HG02970 (cell line): ENCODE data around the gene CHST13.

ENCODE experiments used
- ATAC-seq: cut with Tn5 transposase; IDR thresholded peaks from one replicate; pipeline ENCODE4 v1.9.1; 2021; ENCODE audit warnings: mild to moderate bottlenecking, moderate library complexity, moderate number of reproducible peaks; ENCODE audit not compliant: unreplicated experiment, low FRiP score

The CHST13 gene

DNA sequence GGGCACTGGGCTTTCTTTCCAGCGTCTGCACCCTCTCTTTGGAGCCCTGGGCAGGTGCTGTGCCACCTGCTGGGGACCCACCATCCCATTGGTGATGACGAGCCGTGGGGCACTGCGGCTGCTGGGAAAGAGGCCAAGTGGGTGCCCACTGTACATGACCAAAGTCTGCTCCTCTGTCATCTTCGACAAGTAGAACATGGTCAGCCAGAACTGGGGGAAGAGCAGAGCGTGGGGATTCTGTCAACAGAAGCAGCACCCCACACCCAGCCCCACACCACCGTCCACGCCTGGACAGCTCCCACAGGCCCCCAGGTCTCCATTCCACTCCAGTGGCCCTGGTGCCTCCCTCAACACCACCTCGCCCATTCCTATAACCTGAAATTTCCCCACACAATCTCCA lies 16.1 kb upstream of the CHST13 start:
- ATAC-seq, result no peak

DNA sequence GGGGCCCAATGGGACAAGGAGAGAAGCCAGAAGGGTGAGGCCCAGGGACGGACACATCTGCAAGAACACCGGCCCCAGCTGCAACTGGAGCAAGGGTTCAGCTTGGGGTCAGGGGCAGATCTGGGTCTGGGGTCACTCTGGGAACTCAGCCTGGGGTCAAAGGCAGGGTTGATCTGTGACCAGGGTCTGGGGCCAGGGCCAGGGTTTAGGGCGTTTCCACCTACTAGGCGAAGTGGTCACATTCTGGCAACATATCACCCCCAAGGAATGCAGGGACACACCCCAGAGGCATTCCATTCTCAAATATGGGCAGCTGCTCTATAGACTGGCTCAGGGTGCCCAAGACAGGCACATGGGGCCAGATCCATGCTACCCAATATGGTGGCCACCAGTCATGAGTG lies 15.4 kb upstream of the CHST13 start:
- ATAC-seq, result no peak

DNA sequence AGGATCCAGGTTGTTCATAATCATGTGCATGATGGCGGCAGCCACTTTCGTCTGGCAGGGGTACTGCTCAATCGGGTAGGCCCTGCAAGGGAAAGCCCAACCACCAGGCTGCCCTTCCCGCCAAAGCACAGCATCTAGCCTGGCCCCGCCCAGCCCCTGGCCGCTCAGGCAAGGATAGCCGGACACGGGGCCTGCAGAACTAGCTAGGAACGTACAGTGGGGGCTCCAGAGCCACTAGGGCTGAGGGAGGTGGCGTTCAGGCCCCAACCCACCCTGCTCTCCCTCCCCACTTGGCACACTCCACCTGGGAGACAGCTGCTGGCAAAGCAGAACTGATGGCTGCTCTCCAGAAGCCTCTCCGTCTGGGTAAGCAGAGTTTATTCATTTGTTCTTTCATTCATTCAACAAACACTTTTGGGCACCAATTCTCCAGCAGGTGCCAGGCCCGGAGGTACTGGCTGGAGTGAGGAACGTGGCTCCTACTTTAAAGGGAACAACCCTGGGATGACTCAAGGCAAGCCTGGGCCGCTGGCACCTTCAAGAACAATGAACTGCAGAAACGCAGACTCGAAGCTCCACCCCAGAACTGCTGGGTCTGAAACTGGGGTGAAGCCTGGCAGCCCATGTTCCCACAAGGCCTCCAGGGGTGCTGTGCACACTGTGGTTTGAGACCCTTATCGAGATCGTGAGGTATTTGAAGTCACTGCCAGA lies 14.2 kb upstream of the CHST13 start:
- no peak for ATAC-seq

DNA sequence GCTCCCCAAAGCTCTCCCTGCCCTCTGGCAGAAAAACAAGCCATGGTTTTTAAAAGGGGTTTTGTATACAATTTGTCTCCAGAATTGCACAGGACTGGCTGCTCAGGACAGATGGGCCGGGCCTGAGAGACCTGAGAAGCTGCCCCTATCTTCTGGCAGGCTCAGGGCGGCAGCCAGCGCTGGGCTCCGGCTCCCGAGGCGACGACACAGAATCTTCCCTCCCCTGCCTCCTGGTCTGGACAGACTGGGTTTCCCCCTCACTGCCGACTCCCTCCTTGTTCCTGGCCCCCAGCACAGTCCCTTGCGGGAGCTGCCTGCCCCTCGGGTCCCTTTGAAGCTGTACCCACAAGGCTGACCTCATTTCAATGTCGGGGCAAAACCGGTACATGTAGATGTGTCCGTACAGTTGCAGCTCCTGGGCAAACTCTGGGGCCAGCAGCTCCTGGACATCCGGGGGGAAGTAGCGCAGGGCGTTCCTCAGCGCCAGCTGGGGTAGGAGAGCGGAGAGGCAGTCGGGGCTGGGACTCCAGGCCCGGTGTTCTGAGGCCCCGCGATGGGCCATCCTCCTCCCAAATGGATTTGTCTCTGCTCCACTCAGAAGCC lies 13.5 kb upstream of the CHST13 start:
- ATAC-seq, result no peak

DNA sequence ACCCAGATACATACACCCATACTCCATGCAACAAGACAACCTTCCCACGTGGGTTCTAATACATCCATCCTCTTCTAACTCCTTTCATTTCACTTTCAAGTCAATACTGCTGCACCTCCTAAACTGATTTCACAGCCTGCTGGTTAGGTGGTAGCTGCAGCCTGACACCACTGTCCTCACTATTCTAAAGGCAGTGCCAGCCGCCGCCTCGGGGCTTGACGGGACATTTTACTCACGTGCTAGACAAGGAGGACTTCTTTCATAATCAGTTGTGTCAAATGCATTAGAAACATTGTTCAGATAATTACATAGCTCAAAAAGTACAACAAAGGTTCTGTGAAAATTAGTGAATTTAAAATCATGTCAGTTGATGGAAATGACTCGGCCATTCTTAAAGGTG lies 12.7 kb upstream of the CHST13 start:
- ATAC-seq, result no peak

DNA sequence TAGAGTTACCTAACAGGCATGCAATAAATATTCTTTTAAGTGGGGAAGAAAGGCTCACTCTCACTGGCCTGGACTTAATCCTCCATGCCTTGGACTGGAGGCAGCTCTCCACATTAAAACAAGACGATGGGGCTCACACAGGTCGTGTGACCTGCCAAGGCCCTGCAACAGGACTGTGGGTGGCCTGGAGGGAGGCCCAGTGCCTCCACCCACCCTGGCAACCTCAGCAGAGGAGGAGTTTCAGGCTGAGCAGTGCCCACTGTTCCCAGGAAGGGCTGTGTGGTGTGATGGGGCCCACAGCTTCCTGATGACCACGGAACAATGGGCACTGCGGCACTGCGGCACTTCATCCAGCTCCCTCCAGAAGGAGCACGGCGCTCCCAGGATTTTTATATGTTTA lies 11.9 kb upstream of the CHST13 start:
- no peak for ATAC-seq

DNA sequence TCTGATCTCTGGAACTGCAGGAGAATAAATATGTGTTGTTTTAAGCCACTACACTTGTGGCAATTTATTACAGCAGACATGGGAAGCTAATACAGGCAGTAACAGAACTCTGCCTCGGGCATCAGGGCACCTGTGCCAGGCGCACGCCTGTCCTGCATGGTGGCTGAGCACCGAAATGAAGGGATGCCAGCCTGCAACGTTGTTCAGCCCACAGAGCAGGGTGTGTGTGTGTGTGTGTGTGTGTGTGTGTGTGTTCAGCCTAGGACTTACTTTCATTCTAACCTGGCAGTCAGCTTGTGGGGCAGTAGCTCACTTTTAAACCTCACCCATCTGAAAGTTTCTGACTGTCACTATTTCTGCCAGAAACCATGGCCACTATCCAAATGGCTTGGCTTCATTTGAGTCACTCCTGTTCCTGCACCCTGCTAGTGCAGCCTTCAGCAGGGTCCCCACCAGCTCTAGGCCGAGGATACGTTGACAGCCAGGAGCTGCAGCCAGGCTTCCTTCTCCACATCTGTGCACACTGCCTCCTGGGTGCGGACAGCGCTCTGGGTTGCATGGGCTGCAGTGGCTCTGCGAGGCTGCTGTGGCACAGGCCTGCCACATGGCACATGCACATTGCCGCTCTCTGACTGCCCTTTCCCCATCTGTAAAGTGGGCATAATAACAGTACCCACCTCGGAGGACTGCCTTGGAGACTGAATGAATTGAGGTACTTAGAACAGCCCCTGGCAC lies 10.9 kb upstream of the CHST13 start:
- no peak for ATAC-seq

DNA sequence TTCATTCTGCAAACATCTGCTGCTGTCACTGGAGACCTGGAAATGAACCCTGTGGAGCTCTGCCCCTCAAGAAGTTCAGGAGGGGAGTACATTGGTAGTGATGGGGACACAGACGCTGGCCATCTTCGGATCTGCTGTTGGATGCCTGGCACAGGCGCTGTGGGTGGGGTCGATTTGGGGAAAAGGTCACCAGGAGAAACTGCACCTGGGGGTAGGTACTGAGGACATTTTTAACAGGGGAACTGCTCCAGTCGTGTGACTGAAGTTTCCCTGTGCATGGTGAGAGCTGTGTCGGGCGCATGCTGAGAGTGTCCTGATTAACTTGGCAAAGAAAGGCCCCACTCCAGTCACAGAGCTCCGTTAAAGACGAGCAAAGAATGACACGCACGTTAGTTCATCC lies 9.8 kb upstream of the CHST13 start:
- no peak for ATAC-seq

DNA sequence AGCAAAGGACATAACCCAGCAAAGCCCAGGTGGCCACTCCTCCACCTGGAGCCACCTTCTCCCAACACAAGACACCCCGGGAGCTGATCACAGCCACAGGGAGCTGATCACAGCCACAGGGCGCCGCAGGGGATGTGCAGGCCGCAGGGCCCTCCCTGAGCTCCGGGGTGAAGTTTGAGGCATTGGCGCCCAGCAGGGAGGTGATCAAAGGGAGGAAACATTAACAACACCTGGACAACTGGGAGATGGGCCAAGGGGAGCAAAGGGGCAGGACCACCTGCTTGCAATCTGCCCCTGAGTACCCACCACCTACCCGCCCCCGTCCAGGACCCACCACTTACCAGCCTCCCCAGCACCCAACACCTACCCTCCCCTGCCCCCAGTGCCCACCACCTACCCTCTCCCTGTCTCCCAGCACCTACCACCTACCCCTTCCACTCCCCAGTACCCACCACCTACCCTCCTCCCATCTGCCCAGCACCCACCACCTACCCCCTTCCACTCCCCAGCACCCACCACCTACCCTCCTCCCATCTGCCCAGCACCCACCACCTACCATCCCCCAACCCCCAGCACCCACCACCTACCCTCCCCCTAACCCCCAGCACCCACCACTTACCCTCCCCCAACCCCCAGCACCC lies 8.8 kb upstream of the CHST13 start:
- no peak for ATAC-seq

DNA sequence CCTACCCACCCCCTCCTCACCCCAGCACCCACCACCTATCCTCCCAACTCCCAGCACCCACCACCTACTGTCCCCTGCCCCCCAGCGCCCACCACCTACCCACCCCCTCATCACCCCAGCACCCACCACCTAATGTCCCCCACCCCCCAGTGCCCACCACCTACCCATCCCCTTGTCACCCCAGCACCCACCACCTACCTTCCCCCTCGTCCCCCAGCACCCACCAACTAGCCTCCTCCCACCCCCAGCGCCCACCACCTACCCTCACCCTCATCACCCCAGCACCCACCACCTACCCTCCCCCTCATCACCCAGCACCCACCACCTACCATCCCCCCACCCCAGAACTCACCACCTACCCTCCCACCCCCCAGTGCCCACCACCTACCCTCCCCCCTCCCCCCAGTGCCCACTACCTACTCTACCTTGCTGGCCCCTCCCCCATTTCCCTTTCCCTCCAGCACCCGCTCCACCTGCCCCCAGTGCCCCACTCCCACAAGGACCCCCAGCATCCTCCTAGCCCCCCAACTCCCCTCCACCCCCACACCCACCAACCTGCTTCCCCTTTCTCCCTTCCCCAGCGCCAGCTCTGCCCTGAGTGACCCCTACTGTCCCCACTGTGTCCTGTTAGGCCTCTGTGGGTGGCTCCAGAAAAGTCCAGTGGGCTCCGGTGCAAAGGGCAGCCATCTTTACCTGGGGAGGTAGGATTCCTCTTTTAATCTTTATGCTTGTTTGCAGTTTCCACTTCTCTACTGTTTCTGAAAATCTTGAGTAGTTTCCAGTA lies 7.6 kb upstream of the CHST13 start:
- ATAC-seq, result no peak

DNA sequence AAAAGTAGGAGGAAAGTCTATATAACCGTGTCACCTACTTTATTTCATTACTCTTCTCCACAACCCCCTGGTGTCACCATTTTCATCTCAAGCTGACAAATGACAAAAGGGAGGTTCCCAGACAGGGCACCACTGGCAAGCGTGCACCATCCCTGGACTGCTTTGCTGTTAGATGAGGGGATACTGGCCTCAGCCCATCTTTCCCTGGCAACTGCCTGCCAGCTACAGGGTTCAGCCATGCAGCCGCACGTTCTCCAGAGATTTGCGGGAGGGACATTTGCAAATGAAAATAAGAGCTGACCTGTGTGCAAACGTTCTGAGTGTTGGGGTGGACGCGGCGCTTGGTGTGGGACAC lies 7.0 kb upstream of the CHST13 start:
- ATAC-seq, result no peak

DNA sequence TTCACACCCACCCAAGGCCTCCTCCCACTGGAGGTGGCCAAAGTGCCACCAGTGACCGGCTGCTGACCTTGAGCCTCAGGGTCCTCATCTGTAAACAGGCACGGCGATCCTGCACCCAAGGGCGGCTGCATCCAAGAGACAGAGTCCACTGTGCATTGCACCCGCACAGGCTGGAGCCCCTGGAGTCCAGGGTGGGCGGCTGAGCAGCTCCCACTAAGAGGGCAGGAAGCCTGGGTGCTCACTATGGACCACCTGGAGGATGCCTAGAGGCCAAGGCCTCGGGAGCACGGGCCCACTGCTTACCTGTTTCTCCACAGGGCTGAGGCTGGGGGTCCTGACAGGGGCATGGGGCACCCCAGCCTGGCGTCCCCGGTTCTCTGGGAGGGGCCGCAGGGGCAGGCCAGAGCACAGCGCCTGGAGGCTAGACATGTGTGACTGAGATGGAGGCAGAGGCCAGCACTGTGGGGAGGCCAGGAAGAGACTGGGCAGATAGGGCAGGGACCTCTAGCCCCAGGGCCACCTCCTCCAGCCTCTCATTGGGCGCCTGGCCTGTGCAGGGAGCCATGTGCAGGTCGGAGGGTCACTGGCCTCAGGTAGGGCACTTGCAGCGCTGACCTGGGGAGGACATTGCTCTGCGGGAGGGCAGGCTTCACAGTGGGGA lies 6.5 kb upstream of the CHST13 start, which contains the start of gene UROC1:
Gene UROC1 (minus strand): TSS at position 483 of the 661 bp plus-strand sequence. CDS start 54 bp downstream, at position 429.
- ATAC-seq, result no peak

DNA sequence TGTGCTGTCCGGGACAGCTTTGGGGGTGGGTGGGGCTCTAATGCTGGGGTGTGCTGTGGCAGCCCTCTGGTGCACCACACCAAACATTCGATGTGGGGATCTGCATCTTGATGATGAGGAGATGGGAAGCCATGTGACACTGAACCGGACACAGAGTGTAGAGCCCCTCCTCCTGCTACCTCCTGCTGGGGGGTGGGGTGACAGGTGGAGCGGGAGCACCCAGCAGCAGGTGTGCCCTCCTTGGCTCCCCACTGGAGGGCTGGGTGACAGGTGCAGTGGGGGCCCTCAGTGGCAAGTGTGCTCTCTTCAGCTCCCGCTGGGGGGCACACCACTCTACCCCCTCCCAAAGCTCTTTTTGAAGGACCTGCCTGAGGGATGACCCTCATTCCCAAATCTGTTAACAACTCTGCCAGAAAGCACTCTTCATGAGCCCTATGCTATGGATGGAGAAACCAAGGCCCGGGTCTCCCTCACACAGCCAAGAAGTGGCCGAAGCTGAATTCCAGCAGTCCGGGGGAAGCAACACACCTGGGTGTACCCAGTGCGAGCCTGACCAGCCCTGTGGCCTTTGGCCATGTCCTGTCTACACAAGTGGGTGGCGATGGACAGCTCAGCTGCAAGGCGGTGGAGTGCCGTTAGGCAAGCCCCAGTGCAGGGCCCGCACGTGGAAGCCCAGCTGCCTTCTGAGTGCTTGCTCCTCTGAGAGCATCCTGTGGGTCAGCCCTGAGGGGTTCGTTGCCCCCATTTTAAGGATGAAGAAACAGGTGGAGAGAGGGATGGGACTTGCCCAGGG lies 5.8 kb upstream of the CHST13 start:
- ATAC-seq, result no peak

DNA sequence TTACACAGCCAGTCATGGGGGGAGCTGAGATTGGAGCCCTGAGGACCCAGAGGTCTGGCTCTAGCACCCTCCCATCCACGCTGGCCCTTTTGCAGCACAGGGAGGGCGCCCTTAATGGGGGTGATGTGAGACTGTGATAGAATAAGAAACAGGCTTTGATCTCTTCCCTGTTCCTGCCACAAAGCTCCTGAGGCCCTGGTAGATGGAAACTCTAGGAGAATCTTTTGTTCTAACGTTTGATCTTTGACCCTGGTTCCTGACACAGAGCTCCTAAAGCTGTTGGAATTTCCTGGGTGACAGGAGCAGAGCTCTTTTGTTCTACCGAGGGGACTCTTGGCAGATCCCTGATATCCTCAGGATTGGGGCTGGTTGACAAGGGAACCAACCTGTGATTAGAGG lies 5.2 kb upstream of the CHST13 start:
- ATAC-seq, result no peak

DNA sequence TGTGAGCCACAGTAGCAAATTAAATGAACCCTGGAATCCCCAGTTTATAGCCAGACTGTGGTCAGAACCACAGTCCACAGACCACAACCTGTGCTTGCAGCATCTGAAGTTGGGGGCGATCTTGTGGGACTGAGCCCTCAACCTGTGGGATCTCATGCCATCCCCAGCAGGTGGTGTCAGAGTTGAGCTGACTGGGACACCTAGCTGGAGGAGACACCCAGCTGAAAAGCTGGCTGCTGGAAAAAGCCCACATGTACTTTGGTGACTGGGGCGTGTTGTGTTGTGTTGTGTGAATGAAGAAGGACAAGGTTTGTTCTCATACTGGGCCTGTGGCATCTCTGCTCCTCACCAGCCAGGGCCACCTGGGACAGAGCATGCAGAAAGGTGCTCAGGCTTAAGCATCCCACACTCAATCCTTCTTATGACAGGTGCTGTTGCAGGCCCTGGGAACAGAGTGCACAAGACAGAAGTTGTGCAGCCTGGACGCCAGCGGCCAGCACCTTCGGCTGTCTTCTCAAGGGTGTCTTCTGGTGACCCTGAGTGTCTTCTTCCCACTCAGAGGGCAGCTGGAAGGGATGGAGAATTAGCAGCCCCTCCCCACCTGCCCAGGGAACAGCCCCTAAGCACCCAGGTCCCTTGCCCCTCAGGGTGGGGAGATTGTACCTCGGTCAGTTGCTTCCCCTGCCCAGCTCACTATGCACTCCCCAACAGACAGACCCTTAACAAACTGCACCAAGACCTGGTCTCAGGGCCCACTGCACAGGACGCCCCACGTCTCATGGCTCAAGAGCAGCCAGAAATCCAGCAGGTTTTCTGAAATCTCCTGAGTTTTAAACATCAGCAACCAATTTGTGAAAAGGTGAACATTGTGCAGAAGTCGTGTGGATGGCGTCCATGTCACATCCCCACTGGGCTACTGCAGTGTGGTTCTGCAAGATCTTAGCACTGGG lies 4.2 kb upstream of the CHST13 start:
- no peak for ATAC-seq

DNA sequence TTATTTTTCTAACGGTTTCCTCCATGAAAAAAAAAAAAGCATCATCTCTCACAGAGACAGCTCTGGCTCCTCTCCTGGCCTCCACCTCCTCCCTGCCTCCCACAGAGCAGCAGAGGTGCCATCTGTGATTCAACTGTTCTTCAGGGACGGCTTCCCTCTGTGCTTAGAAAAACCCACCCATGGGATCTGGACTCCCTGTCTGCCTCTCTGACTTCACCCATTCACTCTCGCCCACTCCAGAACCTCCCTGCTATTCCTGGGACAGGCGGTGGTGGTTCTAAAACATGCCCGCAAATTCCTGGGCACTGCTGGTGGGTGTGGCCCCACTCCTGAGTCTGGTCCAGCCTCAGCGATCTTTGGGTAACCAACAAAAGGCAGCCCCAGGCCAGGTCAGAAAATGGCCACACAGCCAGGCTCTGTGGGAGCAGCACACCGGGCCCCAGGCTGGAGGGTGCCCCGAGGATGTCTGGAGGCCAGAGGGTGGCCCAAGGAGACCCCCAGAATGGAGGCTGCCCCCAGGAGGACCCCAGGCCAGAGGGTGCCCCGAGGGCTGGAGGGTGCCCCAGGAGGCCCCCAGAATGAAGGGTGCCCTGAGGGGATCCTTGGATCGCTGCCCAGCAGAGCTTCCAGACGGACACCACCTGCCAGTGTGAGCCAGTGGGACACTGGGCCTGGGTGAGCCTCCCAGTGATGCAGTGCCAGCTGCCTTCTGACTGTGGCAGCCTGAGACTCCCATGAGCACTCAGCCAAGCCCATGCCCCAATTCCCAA lies 2.6 kb upstream of the CHST13 start:
- ATAC-seq, result no peak

DNA sequence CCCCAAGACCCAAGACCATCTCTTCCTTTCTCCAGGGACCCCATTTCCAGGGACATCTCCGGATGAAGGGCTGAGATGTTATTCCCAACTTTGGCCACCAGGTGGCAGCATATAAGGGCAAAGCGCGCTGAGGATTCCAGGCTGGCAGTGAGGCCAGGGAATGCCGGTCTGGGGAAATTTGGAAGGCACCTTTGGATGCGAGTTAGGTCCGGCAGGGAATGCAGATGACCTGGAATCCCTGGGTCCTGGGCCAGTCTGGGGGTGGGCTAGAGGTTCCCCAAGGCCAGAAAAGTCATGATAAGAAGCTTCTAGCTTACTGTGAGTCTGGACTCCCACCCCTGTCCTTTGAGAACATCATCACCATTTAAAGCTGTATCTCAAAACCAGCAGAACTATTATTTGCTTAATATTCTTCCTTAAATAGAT lies 1.6 kb upstream of the CHST13 start:
- no peak for ATAC-seq
